Measurements from ENCODE around the gene ACSBG1. TPM values are rescaled to one million over a fixed set of nuclear protein-coding genes. Genes with fewer than 3 reads are reported as not detected.

ACSBG1 gene
- total and polyA plus RNA-seq, 12 donors, result 1.9 to 42.3 (median 5.6) TPM

- intact Hi-C loops (cut with DNase I), result loop anchor here (10.0 kb wide), 2 partner anchors 62 to 272 kb away; no protein-coding TSS in a partner anchor
- no peaks in the 10 kb centered on the region for H3K9me3 ChIP-seq (replicated peaks in 1 of 3)
- H3K27me3 ChIP-seq, result no peaks in the 10 kb centered on the region
- H3K27ac ChIP-seq, result peak overlapping the region in 4 of 5 donors; percentile 62 to 70 (median 64)
- H3K36me3 ChIP-seq (replicated peaks in 1 of 2), result no peaks in the 10 kb centered on the region
- 83 to 94% (median 84%) methylated on average over 5 to 6 of the region's 6 CpGs for WGBS, 4 donors
- H3K4me3 ChIP-seq, result no peak overlapping the region
- H3K4me1 ChIP-seq (replicated peaks in 1 of 2), result peaks cover 5 to 7% of the 10 kb centered on the region in 2 donors
- TF ChIP-seq POLR2A (IDR thresholded peaks at IDR 0.05), result no peak
- TF ChIP-seq, protein P1, sequence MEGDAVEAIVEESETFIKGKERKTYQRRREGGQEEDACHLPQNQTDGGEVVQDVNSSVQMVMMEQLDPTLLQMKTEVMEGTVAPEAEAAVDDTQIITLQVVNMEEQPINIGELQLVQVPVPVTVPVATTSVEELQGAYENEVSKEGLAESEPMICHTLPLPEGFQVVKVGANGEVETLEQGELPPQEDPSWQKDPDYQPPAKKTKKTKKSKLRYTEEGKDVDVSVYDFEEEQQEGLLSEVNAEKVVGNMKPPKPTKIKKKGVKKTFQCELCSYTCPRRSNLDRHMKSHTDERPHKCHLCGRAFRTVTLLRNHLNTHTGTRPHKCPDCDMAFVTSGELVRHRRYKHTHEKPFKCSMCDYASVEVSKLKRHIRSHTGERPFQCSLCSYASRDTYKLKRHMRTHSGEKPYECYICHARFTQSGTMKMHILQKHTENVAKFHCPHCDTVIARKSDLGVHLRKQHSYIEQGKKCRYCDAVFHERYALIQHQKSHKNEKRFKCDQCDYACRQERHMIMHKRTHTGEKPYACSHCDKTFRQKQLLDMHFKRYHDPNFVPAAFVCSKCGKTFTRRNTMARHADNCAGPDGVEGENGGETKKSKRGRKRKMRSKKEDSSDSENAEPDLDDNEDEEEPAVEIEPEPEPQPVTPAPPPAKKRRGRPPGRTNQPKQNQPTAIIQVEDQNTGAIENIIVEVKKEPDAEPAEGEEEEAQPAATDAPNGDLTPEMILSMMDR (IDR thresholded peaks at IDR 0.05), result no peak
- no peak for DNase-seq
These were observed 2.1 kb upstream of the ACSBG1 start for GRCh38 chr15:78236491-78236890.

GRCh38 chr15:78233496-78233895, 869 bp downstream of the ACSBG1 start:
- intact Hi-C loops (cut with DNase I), result loop anchor here (10.0 kb wide), 2 partner anchors 59 to 269 kb away; no protein-coding TSS in a partner anchor
- TF ChIP-seq, protein P1 (IDR thresholded peaks at IDR 0.05), result no peak
- no peak for TF ChIP-seq POLR2A (IDR thresholded peaks at IDR 0.05)
- Histone ChIP-seq H3K9me3 (replicated peaks in 1 of 3) (no peaks in the 10 kb centered on the region), H3K27ac (no peak overlapping the region), H3K36me3 (replicated peaks in 1 of 2) (no peaks in the 10 kb centered on the region), H3K27me3 (no peaks in the 10 kb centered on the region), H3K4me3 (no peak overlapping the region), H3K4me1 (replicated peaks in 1 of 2) (peaks cover 5 to 7% of the 10 kb centered on the region in 2 donors)
- 79 to 93% (median 80%) methylated on average over 6 to 11 of the region's 11 CpGs for WGBS, 4 donors
- no peak for DNase-seq

- Histone ChIP-seq H3K36me3 (replicated peaks in 1 of 2) (no peaks in the 10 kb centered on the region), H3K4me3 (no peak overlapping the region), H3K27ac (no peak overlapping the region), H3K9me3 (replicated peaks in 1 of 3) (no peaks in the 10 kb centered on the region), H3K4me1 (replicated peaks in 1 of 2) (peaks cover 5 to 7% of the 10 kb centered on the region in 2 donors), H3K27me3 (no peaks in the 10 kb centered on the region)
- intact Hi-C loops (cut with DNase I), result loop anchor here (10.0 kb wide), 2 partner anchors 58 to 268 kb away; no protein-coding TSS in a partner anchor
- DNase-seq, result no peak
- no peak for TF ChIP-seq POLR2A (IDR thresholded peaks at IDR 0.05)
- TF ChIP-seq, protein P1 (IDR thresholded peaks at IDR 0.05), result no peak
- 63 to 76% (median 71%) methylated on average over 5 of the region's 5 CpGs for WGBS, 4 donors
These were observed 1.4 kb downstream of the ACSBG1 start for GRCh38 chr15:78232951-78233350.

GRCh38 chr15:78229431-78230406, 4.6 kb downstream of the ACSBG1 start:
- Histone ChIP-seq H3K9me3 (replicated peaks in 1 of 3) (no peaks in the 10 kb centered on the region), H3K27ac (no peak overlapping the region), H3K27me3 (no peaks in the 10 kb centered on the region), H3K4me3 (no peak overlapping the region), H3K36me3 (replicated peaks in 1 of 2) (no peaks in the 10 kb centered on the region), H3K4me1 (replicated peaks in 1 of 2) (no peaks in the 10 kb centered on the region)
- WGBS, 4 donors, result 86 to 93% (median 91%) methylated on average over 10 to 17 of the region's 17 CpGs
- no peak for TF ChIP-seq POLR2A (IDR thresholded peaks at IDR 0.05)
- TF ChIP-seq, protein P1 (IDR thresholded peaks at IDR 0.05), result no peak
- no peak for DNase-seq
- intact Hi-C loops (cut with DNase I), result loop anchor here (10.0 kb wide), 2 partner anchors 55 to 265 kb away; no protein-coding TSS in a partner anchor
